HG02981 (cell line): ENCODE measurements around the gene HOTAIR.

ENCODE experiments used
- ATAC-seq: cut with Tn5 transposase; IDR thresholded peaks from one replicate; pipeline ENCODE4 v1.9.1; 2021; ENCODE audit warnings: mild to moderate bottlenecking, moderate library complexity; ENCODE audit not compliant: unreplicated experiment

HOTAIR gene

GRCh38 chr12:54011665-54012532, 37.1 kb upstream of the HOTAIR start:
- no peak for ATAC-seq

DNA sequence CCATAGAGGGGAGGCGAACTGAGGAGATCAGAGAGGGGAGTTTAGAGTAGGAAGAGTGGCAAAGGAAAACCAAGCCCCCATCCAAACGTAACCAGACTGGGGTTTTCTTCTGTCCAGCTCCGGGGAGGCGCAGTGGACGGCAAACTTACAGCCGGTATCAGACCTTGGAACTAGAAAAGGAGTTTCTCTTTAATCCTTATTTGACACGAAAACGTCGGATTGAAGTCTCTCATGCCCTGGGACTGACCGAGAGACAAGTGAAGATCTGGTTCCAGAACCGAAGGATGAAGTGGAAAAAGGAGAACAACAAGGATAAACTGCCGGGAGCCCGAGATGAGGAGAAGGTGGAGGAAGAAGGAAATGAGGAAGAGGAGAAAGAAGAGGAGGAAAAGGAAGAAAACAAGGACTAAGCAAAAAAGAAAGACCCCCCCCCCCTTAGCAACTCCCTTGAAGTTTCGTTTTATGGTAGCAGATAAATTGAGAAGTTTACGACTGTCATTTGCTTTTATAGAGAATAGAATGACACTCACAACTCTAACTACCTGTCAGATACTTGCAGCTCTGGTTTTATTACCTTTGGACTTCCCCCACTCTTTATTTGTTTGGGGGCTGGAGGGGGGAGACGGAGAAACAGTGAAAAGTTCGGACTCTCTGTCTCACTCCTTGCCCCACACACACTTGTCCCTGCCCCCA, 36.4 kb upstream of the HOTAIR start:
- ATAC-seq, result no peak

DNA sequence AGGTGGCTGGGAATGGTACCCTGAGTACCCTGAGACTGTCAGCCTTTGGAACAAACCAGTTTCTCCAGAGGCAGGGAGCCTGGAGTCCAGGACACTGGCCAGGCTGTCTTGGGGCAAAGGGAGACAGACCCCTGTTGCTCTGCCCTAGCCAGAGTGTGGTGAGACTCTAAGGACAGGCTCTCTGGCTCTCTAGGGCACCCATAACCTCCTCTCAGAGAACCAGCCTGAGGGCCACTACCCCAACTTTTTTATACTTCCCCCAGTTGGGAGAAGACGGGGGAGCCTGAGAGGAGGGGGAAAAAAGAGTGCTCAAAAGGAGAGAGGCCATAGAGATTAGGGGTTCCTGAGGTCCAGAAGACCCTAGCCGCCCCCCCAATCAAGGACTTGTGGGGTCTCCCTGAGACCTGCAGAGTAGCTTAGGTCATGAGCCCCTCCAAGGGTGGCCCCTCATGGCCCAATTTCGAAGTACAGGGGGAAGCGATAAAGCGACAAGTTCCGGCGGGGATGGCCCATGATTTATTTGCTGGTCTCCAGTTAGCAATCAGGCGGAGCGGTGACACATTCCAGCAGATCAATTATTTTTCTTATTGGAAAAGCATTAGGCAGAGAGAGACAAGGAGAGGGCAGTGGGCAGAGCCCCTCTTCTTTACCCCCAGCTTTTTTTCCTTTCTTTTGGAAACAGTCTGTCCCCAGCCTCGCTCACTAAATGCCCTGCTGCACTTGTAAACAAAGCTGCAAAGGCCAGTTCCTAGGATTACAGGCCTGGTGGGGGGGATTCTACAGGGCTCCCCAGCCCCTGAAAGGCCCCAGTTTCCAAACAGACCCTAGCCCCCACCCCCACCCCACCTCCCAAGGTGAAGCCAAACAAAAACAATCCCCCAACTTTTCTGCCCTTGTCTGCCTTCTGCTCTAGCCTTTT, 35.6 kb upstream of the HOTAIR start:
- no peak for ATAC-seq

DNA sequence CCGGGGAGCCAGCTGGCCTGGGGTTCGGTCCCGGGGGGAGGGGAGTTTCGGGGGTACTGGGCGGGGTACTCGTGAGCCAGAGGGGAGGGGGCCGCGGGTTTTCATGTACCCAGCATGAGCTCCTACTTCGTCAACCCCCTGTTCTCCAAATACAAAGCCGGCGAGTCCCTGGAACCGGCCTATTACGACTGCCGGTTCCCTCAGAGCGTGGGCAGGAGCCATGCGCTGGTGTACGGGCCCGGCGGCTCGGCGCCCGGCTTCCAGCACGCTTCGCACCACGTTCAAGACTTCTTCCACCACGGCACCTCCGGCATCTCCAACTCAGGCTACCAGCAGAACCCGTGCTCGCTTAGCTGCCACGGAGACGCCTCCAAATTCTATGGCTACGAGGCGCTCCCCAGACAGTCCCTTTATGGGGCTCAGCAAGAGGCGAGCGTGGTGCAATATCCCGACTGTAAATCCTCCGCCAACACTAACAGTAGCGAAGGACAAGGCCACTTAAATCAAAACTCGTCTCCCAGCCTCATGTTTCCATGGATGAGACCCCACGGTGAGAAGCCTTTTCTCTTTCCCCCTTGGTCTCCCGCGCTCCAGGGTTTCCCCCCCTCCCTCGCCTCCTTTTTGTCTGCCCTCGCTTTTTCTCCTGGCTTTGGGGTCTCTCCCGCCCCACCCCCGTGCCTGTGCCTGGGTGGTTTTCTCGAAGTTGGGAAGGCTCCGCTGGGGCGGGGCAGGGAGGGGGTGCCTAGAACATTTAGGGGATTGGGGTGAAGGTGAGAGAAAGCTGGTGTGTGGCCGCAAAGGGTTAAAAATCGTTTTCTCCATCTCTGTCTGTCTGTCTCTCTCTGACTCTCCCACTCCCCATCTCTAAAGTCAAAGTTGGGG, 34.7 kb upstream of the HOTAIR start:
- no peak for ATAC-seq

DNA sequence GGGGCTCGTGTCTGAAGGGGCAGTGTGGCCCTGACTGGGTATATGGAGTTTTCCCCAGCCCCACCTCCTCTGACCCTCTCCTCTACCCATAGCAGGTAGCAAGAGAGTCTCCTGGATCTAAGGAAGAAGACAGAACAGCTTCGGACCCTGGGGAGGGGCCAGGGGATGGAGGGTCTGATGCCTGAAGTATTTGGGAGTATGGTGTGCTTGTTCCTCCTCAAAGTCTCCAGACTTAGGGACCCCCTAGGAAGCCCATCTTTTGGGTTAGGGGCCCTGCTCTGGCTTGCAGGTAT, 33.5 kb upstream of the HOTAIR start:
- no peak for ATAC-seq

DNA sequence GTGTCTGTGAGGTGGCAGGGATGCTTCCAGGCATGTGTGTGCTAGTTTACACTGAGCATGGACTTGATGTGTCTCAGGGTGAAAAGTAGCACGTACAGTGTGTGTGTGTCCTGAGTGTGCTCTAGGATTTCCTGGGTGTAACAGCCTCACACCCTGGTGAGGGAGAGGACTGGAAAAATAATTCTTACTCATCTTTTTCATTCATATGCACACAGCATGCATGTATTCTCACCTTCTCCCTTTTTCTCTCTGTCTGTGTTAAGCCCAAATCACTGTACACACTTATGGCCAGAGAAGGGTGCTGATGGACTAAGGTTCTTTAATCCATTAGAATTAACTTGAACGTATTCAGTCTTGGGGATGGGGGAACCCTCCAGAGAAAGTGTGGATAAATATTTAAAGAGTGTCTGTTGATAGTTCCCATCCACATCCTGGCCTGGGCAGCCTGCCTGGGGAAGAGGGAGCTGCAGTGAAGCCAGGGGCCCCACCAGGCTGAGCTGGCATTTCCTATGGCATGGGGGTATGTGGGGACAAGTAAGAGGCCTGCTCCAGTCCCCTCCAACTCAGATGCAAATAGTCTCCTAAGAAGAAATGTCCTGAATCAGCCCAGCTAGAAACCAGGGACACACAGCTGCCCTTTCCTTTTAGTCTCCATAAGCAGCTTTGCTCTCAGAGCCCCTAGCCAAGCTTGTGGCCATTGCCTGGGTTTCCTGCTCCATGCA, 32.9 kb upstream of the HOTAIR start:
- ATAC-seq, result no peak

DNA sequence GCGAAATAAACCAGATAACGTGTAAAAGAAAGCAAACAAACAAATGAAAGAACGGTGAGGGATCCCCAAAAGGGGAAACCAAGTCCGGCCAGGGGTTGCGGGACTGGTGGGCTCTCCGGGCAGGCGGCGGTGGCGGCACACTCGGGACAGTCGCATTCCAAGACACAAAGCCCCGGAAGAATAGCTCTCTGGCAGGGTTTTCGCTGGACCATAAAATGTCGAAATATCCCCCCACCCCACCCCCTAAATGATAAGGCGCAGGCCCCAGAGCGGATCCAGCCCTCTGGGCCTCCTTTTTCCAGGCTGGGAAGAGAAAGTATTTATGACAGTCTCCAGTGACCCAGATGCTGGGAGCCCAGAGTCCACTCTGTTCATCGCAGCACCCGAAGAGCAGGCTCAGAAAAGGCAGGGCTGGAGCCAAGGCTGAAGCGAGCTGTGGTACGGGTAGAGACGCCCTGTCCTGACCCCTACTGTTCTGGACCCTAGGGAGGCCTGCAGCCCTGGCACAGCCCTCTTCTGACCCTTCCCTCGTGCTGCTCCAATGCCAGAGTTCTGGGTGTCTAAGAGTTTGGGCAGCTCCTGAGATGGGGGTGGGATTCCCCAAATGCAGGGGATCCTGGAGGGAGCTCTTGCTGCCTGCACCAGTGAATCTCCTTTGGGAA, 31.9 kb upstream of the HOTAIR start:
- ATAC-seq, result no peak

DNA sequence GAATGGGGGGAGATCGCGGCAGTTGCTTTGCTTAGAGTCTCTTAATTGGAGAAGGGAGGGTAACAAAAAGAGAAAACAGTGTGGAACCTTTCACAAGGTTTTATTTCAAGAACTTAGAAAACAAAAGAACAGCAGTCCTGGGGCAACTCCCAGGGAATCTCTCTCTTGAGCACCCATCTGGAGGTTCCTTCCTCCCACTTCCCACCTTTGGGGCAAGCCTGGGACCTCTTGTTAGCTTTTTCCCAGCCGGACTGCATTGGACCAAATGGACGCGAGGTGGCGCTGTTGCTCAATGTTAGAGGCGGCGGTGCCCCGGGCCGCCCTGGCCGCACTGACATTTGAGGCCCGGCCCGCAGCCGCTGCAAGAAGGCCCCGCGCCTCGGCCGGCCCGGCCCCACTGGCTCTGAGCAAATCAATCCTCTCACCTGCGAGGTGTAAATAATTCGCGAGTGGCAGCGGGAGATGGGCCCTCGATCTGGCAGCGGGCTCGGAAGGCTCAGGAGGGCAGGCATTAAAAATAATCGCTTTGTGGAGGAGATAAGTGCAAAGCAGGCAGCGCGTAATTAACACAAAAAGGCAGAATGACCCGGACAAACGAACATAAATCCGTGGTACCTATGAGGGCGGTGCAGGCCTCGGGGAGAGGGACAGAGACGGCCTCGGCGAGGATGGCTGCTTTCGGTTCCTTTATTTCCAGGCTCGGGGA, 31.3 kb upstream of the HOTAIR start:
- peak; percentile 71 for ATAC-seq

DNA sequence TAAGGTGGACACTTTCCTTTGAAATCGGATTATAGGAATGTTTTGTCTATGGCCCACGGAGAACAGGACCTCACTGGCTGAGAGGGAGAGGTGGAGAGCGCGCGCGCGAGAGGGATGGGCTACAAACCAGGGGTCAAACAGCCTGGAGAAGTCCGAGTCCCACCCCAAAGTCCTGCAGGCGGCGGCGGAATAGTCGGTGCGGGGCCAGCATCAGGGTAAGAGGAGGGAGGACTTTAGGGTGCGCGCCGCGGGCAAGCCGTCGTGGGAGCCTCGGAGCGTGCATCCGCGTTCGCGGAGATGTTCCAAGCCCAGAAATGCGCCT, 30.7 kb upstream of the HOTAIR start:
- ATAC-seq, result no peak

DNA sequence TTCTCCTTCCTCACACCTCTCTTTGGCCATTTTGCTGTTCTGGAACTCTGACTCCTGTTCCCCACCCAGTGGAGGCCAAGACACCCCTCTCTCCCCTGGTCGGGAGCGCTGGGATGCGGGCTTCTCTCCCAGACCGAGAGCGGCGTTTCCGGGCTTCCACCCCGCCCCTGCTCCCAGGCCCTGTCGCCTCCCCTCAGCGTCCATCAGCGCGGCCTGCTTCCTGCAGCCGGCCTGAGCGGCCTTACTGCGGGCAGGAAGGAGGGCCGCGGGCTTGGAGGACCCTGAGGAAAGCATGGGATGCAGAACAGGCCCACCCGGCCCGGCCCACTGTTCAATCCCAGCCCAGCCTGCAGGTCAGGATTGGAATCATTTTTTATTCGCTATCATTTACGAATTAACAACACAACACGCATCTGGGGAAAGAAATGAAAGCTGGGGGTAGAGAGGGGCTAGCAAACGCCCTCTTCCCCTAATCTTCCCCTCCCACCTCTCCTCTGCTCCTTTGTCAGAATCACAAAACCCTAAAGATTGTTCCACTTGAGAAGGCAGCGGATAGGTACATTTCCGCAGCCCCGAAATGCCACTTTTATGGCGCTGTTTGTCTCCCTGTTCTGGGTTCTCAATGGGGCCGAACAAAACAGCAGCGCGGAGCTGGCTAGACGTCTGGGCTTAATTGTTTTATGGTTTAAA, 30.2 kb upstream of the HOTAIR start:
- ATAC-seq, result no peak

GRCh38 chr12:54004063-54004840, 29.5 kb upstream of the HOTAIR start:
- no peak for ATAC-seq

DNA sequence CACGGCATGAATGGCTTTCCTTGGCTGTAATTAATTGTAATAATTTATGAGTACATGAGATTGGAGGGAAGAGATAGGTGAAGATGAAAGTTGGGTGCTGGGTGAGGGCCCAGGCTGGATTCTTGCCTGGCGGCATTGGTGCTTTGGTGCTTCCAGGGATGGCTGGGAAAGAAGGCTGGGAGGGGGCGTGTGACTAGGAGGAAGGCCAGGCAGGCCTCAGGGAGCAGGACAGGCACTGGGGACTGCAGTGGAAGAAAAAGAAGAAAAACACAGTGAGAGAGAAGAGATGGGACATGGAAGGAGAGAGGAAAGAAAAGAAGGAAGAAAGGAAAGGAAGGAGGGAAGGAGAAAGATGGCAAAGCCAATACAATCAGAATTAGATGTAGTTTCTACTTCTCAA, 28.9 kb upstream of the HOTAIR start:
- no peak for ATAC-seq

GRCh38 chr12:54002915-54003389, 28.2 kb upstream of the HOTAIR start:
- no peak for ATAC-seq

GRCh38 chr12:54002278-54002914, 27.6 kb upstream of the HOTAIR start:
- ATAC-seq, result no peak

DNA sequence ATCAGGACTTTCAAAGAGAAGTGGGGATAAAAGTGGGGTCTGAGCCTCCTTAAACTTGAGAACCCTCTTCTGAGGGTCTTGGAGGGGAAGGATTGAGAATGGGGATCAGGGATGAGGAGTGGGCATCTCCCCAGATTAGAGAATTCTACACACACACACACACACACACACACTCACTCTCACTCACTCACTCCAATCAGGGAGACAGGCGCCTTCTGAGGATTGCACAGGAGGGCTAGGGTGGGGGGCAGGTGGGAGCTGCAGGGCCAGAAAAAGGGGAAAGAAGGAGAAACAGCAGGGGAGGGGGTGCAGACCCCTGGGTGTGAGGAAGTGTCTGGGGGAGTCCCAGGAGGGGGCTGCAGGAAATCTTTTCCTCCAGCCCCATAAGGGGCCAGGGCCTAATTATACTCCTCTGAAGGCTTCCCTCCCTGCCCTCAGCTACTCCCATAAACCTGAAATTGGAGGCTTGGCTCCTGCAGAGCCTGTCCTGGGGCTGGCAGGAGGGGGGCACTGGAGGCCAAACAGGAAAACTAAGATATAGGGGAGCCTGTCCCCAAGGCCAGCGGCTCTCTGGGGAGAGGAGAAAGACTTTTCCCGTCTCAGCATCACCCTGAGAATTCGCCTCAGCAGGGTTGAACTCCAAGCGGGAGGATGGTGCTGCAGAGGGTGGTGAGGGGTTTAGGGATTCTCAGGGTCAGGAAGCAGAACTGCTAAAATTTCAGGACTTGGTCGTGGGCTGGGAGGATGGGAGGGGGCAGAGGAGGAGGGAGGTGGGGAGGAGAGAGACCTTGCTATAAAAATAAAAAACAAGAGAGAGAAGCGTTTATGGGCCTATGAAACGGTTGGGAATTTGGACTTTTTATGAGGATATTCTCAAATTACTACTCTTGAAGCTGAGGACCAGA, 26.8 kb upstream of the HOTAIR start:
- ATAC-seq, result no peak
